ENCODE results near the gene ZMYM3. TPM values are rescaled to one million over a fixed set of nuclear protein-coding genes. Genes with fewer than 3 reads are reported as not detected.
A peak's percentile ranks its signal among the peaks of the same experiment; 100 is the strongest.

ZMYM3 gene
- total RNA-seq, 1 donor from 2014 or later, result 1.6 TPM

- Histone ChIP-seq H3K36me3 (ENCODE audit: control insufficient read depth, insufficient read depth, low read length) (no peaks in the 10 kb centered on the region), H3K4me3 (ENCODE audit: low read depth, low read length) (no peak overlapping the region), H3K27me3 (ENCODE audit: control insufficient read depth, insufficient read depth, low read length) (no peaks in the 10 kb centered on the region)
- FAIRE-seq, result no peak
- no peak for TF ChIP-seq CTCF (IDR thresholded peaks at IDR 0.05; ENCODE audit: insufficient read depth, low read length, severe bottlenecking)
- DNase-seq (ENCODE audit: low read depth), result no peak
These were observed 25.8 kb downstream of the ZMYM3 start for GRCh38 chrX:71228063-71228642.

- FAIRE-seq, result peak; percentile 52
- H3K27me3 ChIP-seq (ENCODE audit: control insufficient read depth, insufficient read depth, low read length), result no peaks in the 10 kb centered on the region
- no peak for DNase-seq (ENCODE audit: low read depth)
- TF ChIP-seq CTCF (IDR thresholded peaks at IDR 0.05; ENCODE audit: insufficient read depth, low read length, severe bottlenecking), result no peak
- no peaks in the 10 kb centered on the region for H3K36me3 ChIP-seq (ENCODE audit: control insufficient read depth, insufficient read depth, low read length)
- no peak overlapping the region for H3K4me3 ChIP-seq (ENCODE audit: low read depth, low read length)
These were observed 26.4 kb downstream of the ZMYM3 start for GRCh38 chrX:71227370-71228062.

GRCh38 chrX:71225676-71226075 lies 28.3 kb downstream of the ZMYM3 start:
- no peak for TF ChIP-seq CTCF (IDR thresholded peaks at IDR 0.05; ENCODE audit: insufficient read depth, low read length, severe bottlenecking)
- no peak for DNase-seq (ENCODE audit: low read depth)
- no peak for FAIRE-seq
- no peaks in the 10 kb centered on the region for H3K36me3 ChIP-seq (ENCODE audit: control insufficient read depth, insufficient read depth, low read length)
- H3K4me3 ChIP-seq (ENCODE audit: low read depth, low read length), result no peak overlapping the region
- no peaks in the 10 kb centered on the region for H3K27me3 ChIP-seq (ENCODE audit: control insufficient read depth, insufficient read depth, low read length)

- no peak for FAIRE-seq
- DNase-seq (ENCODE audit: low read depth), result no peak
- no peaks in the 10 kb centered on the region for H3K36me3 ChIP-seq (ENCODE audit: control insufficient read depth, insufficient read depth, low read length)
- H3K4me3 ChIP-seq (ENCODE audit: low read depth, low read length), result no peak overlapping the region
- TF ChIP-seq CTCF (IDR thresholded peaks at IDR 0.05; ENCODE audit: insufficient read depth, low read length, severe bottlenecking), result no peak
- no peaks in the 10 kb centered on the region for H3K27me3 ChIP-seq (ENCODE audit: control insufficient read depth, insufficient read depth, low read length)
These were observed 28.9 kb downstream of the ZMYM3 start for GRCh38 chrX:71225009-71225408.

GRCh38 chrX:71224098-71224708 lies 29.7 kb downstream of the ZMYM3 start:
- TF ChIP-seq CTCF (IDR thresholded peaks at IDR 0.05; ENCODE audit: insufficient read depth, low read length, severe bottlenecking), result no peak
- Histone ChIP-seq H3K27me3 (ENCODE audit: control insufficient read depth, insufficient read depth, low read length) (no peaks in the 10 kb centered on the region), H3K4me3 (ENCODE audit: low read depth, low read length) (no peak overlapping the region), H3K36me3 (ENCODE audit: control insufficient read depth, insufficient read depth, low read length) (no peaks in the 10 kb centered on the region)
- FAIRE-seq (no peak), DNase-seq (ENCODE audit: low read depth) (no peak)
